AG09319 (cell line): ENCODE measurements around the gene POP7.

Experiments used
- DNase-seq: peaks from one replicate; pipeline ENCODE4 v3.0.0-alpha.2; 2010; ENCODE audit warnings: low read depth; ENCODE audit errors: extremely low read depth
- CTCF ChIP-seq: IDR thresholded peaks from 2 replicates; pipeline ENCODE4 v1.5.1; 2011; ENCODE audit warnings: low read depth, mild to moderate bottlenecking, inconsistent platforms, low read length, moderate library complexity

POP7 gene

GRCh38 chr7:100671353-100672327 is 34.3 kb upstream of the POP7 start:
- DNase-seq: no peak
- TF ChIP-seq CTCF: no peak

GRCh38 chr7:100673302-100673941 is 32.5 kb upstream of the POP7 start, which contains the start of gene GNB2:
Gene GNB2, plus strand, starts transcription at chr7:100673740. Its CDS starts 2,526 bp downstream, at chr7:100676266.
- peak; percentile 99 for DNase-seq
- no peak for TF ChIP-seq CTCF

GRCh38 chr7:100673942-100674410 is 31.9 kb upstream of the POP7 start:
- no peak for DNase-seq
- TF ChIP-seq CTCF: no peak

GRCh38 chr7:100674411-100675104 is 31.4 kb upstream of the POP7 start:
- no peak for TF ChIP-seq CTCF
- DNase-seq: no peak

- no peak for DNase-seq
- TF ChIP-seq CTCF: no peak
These were observed 30.8 kb upstream of the POP7 start for GRCh38 chr7:100675105-100675451.

- peak; percentile 31 for DNase-seq
- no peak for TF ChIP-seq CTCF
These were observed 30.2 kb upstream of the POP7 start for GRCh38 chr7:100675581-100676350.
